ENCODE results near the gene PEAR1.

- TF ChIP-seq, protein P1, sequence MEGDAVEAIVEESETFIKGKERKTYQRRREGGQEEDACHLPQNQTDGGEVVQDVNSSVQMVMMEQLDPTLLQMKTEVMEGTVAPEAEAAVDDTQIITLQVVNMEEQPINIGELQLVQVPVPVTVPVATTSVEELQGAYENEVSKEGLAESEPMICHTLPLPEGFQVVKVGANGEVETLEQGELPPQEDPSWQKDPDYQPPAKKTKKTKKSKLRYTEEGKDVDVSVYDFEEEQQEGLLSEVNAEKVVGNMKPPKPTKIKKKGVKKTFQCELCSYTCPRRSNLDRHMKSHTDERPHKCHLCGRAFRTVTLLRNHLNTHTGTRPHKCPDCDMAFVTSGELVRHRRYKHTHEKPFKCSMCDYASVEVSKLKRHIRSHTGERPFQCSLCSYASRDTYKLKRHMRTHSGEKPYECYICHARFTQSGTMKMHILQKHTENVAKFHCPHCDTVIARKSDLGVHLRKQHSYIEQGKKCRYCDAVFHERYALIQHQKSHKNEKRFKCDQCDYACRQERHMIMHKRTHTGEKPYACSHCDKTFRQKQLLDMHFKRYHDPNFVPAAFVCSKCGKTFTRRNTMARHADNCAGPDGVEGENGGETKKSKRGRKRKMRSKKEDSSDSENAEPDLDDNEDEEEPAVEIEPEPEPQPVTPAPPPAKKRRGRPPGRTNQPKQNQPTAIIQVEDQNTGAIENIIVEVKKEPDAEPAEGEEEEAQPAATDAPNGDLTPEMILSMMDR (IDR thresholded peaks at IDR 0.05; ENCODE audit: borderline replicate concordance, extremely low read depth, low read length, poor library complexity, severe bottlenecking), result no peak
- no peak for TF ChIP-seq EZH2 (IDR thresholded peaks at IDR 0.05; ENCODE audit: borderline replicate concordance, low read depth, low read length, severe bottlenecking)
Measured at GRCh38 chr1:156944268-156944667, 50.8 kb downstream of the PEAR1 start.
